CD4-positive, alpha-beta T cell treated with Interleukin-17A for 1 hour (primary cell): ENCODE measurements around the gene L2HGDH.
"Not testable (repeated sequence)": the region's sequence is repeated elsewhere in the genome, so short reads cannot be mapped to it uniquely, and the experiment has no call there.

Source experiments
- DNase-seq: peaks from one replicate; pipeline ENCODE4 v3.0.0-alpha.2; 2020

L2HGDH gene

GRCh38 chr14:50311972-50312733 lies at the start of gene L2HGDH, which contains the start of gene DMAC2L:
Gene L2HGDH, minus strand, starts transcription at chr14:50312229. Its CDS starts 79 bp downstream, at chr14:50312150.
Gene DMAC2L, plus strand, starts transcription at chr14:50312324. Its CDS starts 9,164 bp downstream, at chr14:50321488.
- DNase-seq: peak; percentile 90

- no peak for DNase-seq
These were observed 48.8 kb upstream of the L2HGDH start for GRCh38 chr14:50360851-50361250.

- DNase-seq: no peak
These were observed 48.1 kb upstream of the L2HGDH start for GRCh38 chr14:50360093-50360492.

GRCh38 chr14:50359631-50360030 lies 47.6 kb upstream of the L2HGDH start:
- no peak for DNase-seq

- DNase-seq: no peak
These were observed 45.8 kb upstream of the L2HGDH start for GRCh38 chr14:50357753-50358395.

- no peak for DNase-seq
These were observed 45.1 kb upstream of the L2HGDH start for GRCh38 chr14:50357124-50357523.

- not testable (repeated sequence) for DNase-seq
These were observed 44.3 kb upstream of the L2HGDH start for GRCh38 chr14:50356283-50356682.

GRCh38 chr14:50355692-50356091 lies 43.7 kb upstream of the L2HGDH start:
- DNase-seq: no peak

- DNase-seq: no peak
These were observed 42.5 kb upstream of the L2HGDH start for GRCh38 chr14:50354527-50354926.

- no peak for DNase-seq
These were observed 41.1 kb upstream of the L2HGDH start for GRCh38 chr14:50353126-50353525.

- DNase-seq: no peak
These were observed 40.6 kb upstream of the L2HGDH start for GRCh38 chr14:50352584-50352983.

- DNase-seq: no peak
These were observed 38.9 kb upstream of the L2HGDH start for GRCh38 chr14:50350975-50351374.

- DNase-seq: no peak
These were observed 36.9 kb upstream of the L2HGDH start for GRCh38 chr14:50348933-50349332.

GRCh38 chr14:50347521-50347920 lies 35.5 kb upstream of the L2HGDH start:
- DNase-seq: no peak

- no peak for DNase-seq
These were observed 33.9 kb upstream of the L2HGDH start for GRCh38 chr14:50345846-50346422.

- no peak for DNase-seq
These were observed 33.0 kb upstream of the L2HGDH start for GRCh38 chr14:50344876-50345563.

GRCh38 chr14:50344116-50344775 lies 32.2 kb upstream of the L2HGDH start:
- DNase-seq: peak; percentile 9

- no peak for DNase-seq
These were observed 31.4 kb upstream of the L2HGDH start for GRCh38 chr14:50343434-50343833.

- DNase-seq: peak; percentile 51
These were observed 30.4 kb upstream of the L2HGDH start for GRCh38 chr14:50342221-50343078.

GRCh38 chr14:50340963-50341362 lies 28.9 kb upstream of the L2HGDH start:
- no peak for DNase-seq

GRCh38 chr14:50340045-50340444 lies 28.0 kb upstream of the L2HGDH start:
- no peak for DNase-seq
